K562 (cell line): ENCODE data around the gene SORCS2. TPM values are rescaled to one million over a fixed set of nuclear protein-coding genes. Genes with fewer than 3 reads are reported as not detected.

Experiments
- ATAC-seq: fragments of 200-7000 bp; cut with Tn5 transposase; 3 replicates; pipeline ENCODE4 v1.9.1; 2020; ENCODE audit warnings: moderate library complexity
- BruUV-seq: library from RNA; stranded (reverse); fragments of 400-500 nt; replicated peaks from 2 replicates; lab custom pipeline; 2021; lab: Mats Ljungman, UMichigan
- CTCF ChIA-PET: fragments of 300-600 bp; formaldehyde crosslinking; extraction: SDS; loops from one replicate; lab custom pipeline; 2021; ENCODE audit warnings: low intra/inter-chr PET ratio; lab: Yijun Ruan, JAX
- POLR2A ChIA-PET: fragments of 300-600, 350-650 bp; sonication (Branson Sonifier 250); formaldehyde crosslinking; extraction: SDS; loops from one replicate; lab custom pipeline; 2021; ENCODE audit warnings: antibody characterized with exemption, inconsistent platforms; lab: Yijun Ruan, JAX
- DNase-seq, 4 experiments: peaks; one replicate each; pipeline versions ENCODE4 v3.0.0 to v3.0.0-alpha.2; 2011 to 2018; ENCODE audit warnings: low spot score in 3 of 4, mixed read lengths in 3 of 4; ENCODE audit errors: extremely low read depth in 1 of 4
- FAIRE-seq: peaks from 2 replicates; lab custom pipeline; 2011; peaks lifted over from hg19 to GRCh38; lab: Jason Lieb, UNC
- H2AFZ ChIP-seq: 2 replicates; pipeline ENCODE4 v1.6.0; 2011; ENCODE audit warnings: low read depth, low read length, control low read depth, inconsistent platforms
- H3K27ac ChIP-seq: fragments of 200-600 bp; 3 replicates; pipeline ENCODE4 v1.8.0; 2011; ENCODE audit warnings: low read depth, mild to moderate bottlenecking, control low read depth, inconsistent platforms, low read length, moderate library complexity, mixed read lengths; ENCODE audit errors: extremely low read depth
- H3K27me3 ChIP-seq, 2 experiments: fragments of 300-600 bp in 1 of 2; 2 replicates in 1 of 2; 3 replicates in 1 of 2; pipeline versions ENCODE4 v1.6.0 to v1.8.0; 2011; ENCODE audit warnings: inconsistent platforms in 2 of 2, low read length in 2 of 2, mild to moderate bottlenecking in 1 of 2, mixed read lengths in 1 of 2, moderate library complexity in 1 of 2; ENCODE audit not compliant: control insufficient read depth in 2 of 2, insufficient read depth in 2 of 2
- H3K36me3 ChIP-seq: fragments of 300-600 bp; 3 replicates; pipeline ENCODE4 v1.8.0; 2011; ENCODE audit warnings: mild to moderate bottlenecking, low read length, inconsistent platforms; ENCODE audit not compliant: control insufficient read depth, insufficient read depth
- H3K4me1 ChIP-seq, 2 experiments: fragments of 200-600 bp in 1 of 2; replicated peaks in 1 of 2; 2 replicates in 1 of 2; 3 replicates in 1 of 2; pipeline versions ENCODE4 v1.5.1 to v1.8.0; 2011; ENCODE audit warnings: inconsistent platforms in 2 of 2, low read length in 2 of 2, mild to moderate bottlenecking in 1 of 2, mixed read lengths in 1 of 2, moderate library complexity in 1 of 2; ENCODE audit not compliant: control insufficient read depth in 2 of 2, insufficient read depth in 2 of 2
- H3K4me2 ChIP-seq: 2 replicates; pipeline ENCODE4 v1.6.1; 2011; ENCODE audit warnings: low read length, control low read depth, inconsistent platforms, mixed read lengths; ENCODE audit not compliant: insufficient read depth
- H3K4me3 ChIP-seq: fragments of 200-600 bp; sonication (generic), shearing (Covaris generic); 2 replicates; pipeline ENCODE4 v1.5.1; 2016; ENCODE audit warnings: control low read depth, inconsistent platforms
- H3K79me2 ChIP-seq: fragments of 200-600 bp; 3 replicates; pipeline ENCODE4 v1.8.0; 2011; ENCODE audit warnings: low read length, inconsistent platforms; ENCODE audit not compliant: control insufficient read depth, insufficient read depth
- H3K9ac ChIP-seq, 2 experiments: 2 replicates each; pipeline versions ENCODE4 v1.6.0 to v1.6.1; 2011; ENCODE audit warnings: low read depth in 2 of 2, low read length in 2 of 2, control low read depth in 1 of 2, inconsistent platforms in 1 of 2, mild to moderate bottlenecking in 1 of 2, mixed read lengths in 1 of 2; ENCODE audit not compliant: insufficient read depth in 1 of 2
- H3K9me1 ChIP-seq: one replicate; pipeline ENCODE4 v1.6.0; 2011; ENCODE audit warnings: inconsistent platforms, mild to moderate bottlenecking, low read length, moderate library complexity; ENCODE audit not compliant: control insufficient read depth, insufficient read depth
- H3K9me3 ChIP-seq: replicated peaks from 2 replicates; pipeline ENCODE4 v1.5.1; 2011; ENCODE audit warnings: low read depth, low read length, inconsistent platforms; ENCODE audit not compliant: control insufficient read depth, insufficient read depth
- H4K20me1 ChIP-seq: replicated peaks from 2 replicates; pipeline ENCODE4 v1.6.1; 2011; ENCODE audit warnings: low read length, inconsistent platforms, mixed read lengths; ENCODE audit not compliant: control insufficient read depth, insufficient read depth
- ETV5 ChIP-seq: sonication (generic); formaldehyde crosslinking; IDR thresholded peaks from 2 replicates; pipeline ENCODE4 v1.4.0; 2020; ENCODE audit warnings: low read depth, mild to moderate bottlenecking, missing genetic modification reagents
- MEIS2 ChIP-seq: fragments of 450-650 bp; IDR thresholded peaks from 2 replicates; pipeline ENCODE4 v1.6.1; 2014; ENCODE audit warnings: mild to moderate bottlenecking; ENCODE audit not compliant: partially characterized antibody
- XRCC4 ChIP-seq: IDR thresholded peaks from one replicate; pipeline ENCODE4 v1.6.1; 2011; ENCODE audit not compliant: insufficient read depth, insufficient read length; ENCODE audit errors: extremely low read depth
- ZNF551 ChIP-seq: fragments of 250-450 bp; sonication (Bioruptor Pico); IDR thresholded peaks from 2 replicates; pipeline ENCODE4 v1.5.0; 2021; ENCODE audit warnings: mild to moderate bottlenecking, moderate library complexity
- ZNF644 ChIP-seq: fragments of 200-800 bp; sonication (Bioruptor generic); IDR thresholded peaks from 2 replicates; pipeline ENCODE4 v1.6.1; 2016; ENCODE audit warnings: low read depth, missing genetic modification characterization, missing compliant biosample characterization
- ZNF830 ChIP-seq: fragments of 250-450 bp; sonication (Bioruptor Pico); IDR thresholded peaks from 2 replicates; pipeline ENCODE4 v1.5.0; 2021; ENCODE audit warnings: mild to moderate bottlenecking
- WGBS: fragments of 100-300 bp; shearing (Covaris generic); methylation state at CpG from one replicate; pipeline ENCODE4 v1.1.6; 2016; ENCODE audit warnings: low coverage, mixed read lengths; ENCODE audit not compliant: insufficient coverage; ENCODE audit errors: missing lambda C conversion rate; 5-methylcytosine and 5-hydroxymethylcytosine counted together
- in situ Hi-C: fragments of 300-500 bp; cut with MboI; formaldehyde crosslinking; loops from 4 replicates; pipeline ENCODE4 v1.15.0; 2018; ENCODE audit warnings: inconsistent platforms, mixed read lengths
- intact Hi-C: fragments of 100-400 bp; cut with micrococcal nuclease; formaldehyde crosslinking; loops from 2 replicates; pipeline ENCODE4 v1.14.2; 2022
- polyA plus RNA-seq, 8 experiments: library from polyadenylated mRNA; depleted of rRNA in 4 of 8; stranded (reverse) in 5 of 8; unstranded in 3 of 8; fragments of >200 nt; fragmentation: Nextera tagmentation in 2 of 8; fragmentation: Illumina TruSeq in 1 of 8; extraction: Ambion mirVana in 2 of 8; extraction: Trizol in 1 of 8; gene quantifications; 2 replicates each; pipeline versions ENCODE4 v1.2.1 to v1.2.3, GENCODE V29; 2011 to 2014; ENCODE audit warnings: inconsistent platforms in 1 of 8, missing spikeins in 1 of 8
- total RNA-seq, 7 experiments: library from RNA; depleted of rRNA in 6 of 7; stranded (reverse); fragments of >200 nt in 6 of 7; fragmentation: Illumina TruSeq in 2 of 7; extraction: Trizol in 2 of 7; gene quantifications; 2 replicates each; pipeline versions ENCODE4 v1.2.1 to v1.2.3, GENCODE V29; 2011 to 2021; ENCODE audit warnings: low replicate concordance in 1 of 7

SORCS2 gene
- total and polyA plus RNA-seq, 9 of the 15 experiments (the other 6 are each of a cell fraction or from before 2014, with no cell fraction given): not detected

DNA sequence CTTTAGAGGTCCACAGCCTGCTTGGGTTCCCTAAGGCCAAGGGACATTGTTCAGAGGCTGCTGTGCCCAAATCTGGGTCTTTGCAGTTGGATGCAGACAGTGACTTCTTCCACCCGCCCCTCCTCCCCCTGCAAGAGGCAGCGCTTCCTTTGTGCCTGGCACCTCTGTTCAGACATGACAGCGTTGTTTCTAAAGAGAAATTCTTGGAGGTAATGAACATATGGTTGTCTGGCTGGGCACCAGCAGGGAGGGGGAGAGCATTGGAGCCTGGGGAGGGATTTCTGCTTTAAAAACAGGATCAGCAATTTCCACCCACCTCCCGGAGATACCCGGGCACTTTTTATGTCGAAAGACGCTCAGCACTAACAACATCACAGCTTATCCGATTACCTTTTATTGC, 190.9 kb downstream of the SORCS2 start:
- Histone ChIP-seq H3K4me1 (no peaks in the 10 kb centered on the region), H3K9me1 (no peaks in the 10 kb centered on the region)
- CTCF ChIA-PET: no interaction called here
- in situ Hi-C loops: no loop called here
- TF ChIP-seq ZNF551 (CRISPR knock-in tag): no peak
- no peak for TF ChIP-seq ZNF830 (CRISPR knock-in tag)
- no peak for TF ChIP-seq ZNF644
- TF ChIP-seq XRCC4: no peak
- no peak for TF ChIP-seq ETV5 (CRISPR knock-in tag)
- TF ChIP-seq MEIS2: no peak
- TF ChIP-seq, all 486 proteins: peak for 0
- no peak overlapping the region for H3K4me2 ChIP-seq
- WGBS: 0% methylated on average over 7 of the region's 8 CpGs
- no peaks in the 10 kb centered on the region for H3K79me2 ChIP-seq
- BruUV-seq: no TSS peak
- FAIRE-seq (no peak), ATAC-seq (no peak), DNase-seq (no peak)
- intact Hi-C loops: no loop called here
- H2AFZ ChIP-seq: no peak overlapping the region
- peaks cover 0 to 18% of the 10 kb centered on the region in 2 experiments; a peak in 2 of 5 replicates for H3K27me3 ChIP-seq
- no peak overlapping the region for H3K4me3 ChIP-seq
- H3K36me3 ChIP-seq: no peaks in the 10 kb centered on the region
- 0 out of 2 replicates have a peak, but pooled peaks cover 2% of the 10 kb centered on the region for H3K9me3 ChIP-seq
- H3K9ac ChIP-seq: no peak overlapping the region
- POLR2A ChIA-PET: interaction anchor here (0.8 kb wide), 1 partner anchor 43 kb away, joined by 3 read pairs; no protein-coding TSS in a partner anchor
- H4K20me1 ChIP-seq: 0 out of 2 replicates have a peak, but pooled peaks cover 5% of the 10 kb centered on the region
- no peak overlapping the region for H3K27ac ChIP-seq
